ENCODE data around the gene YJU2.

DNA sequence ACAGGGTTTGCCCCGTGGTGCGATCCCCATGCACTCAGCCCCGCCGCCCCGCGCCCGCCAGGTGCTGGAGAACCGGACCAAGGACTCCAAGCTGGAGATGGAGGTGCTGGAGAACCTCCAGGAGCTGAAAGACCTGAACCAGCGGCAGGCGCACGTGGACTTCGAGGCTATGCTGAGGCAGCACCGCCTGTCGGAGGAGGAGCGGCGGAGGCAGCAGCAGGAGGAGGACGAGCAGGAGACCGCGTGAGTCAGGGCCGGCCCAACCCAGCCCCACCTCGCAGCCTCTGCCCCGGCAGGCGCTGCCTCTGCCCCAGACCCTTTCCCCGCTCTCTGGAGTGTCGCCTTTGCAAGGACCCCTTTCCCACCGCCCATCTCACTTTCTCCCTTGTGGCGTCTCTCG is 11.3 kb downstream of the YJU2 start:
- TF ChIP-seq POLR2AphosphoS5 (IDR thresholded peaks at IDR 0.05; ENCODE audit: low read depth, low read length) (no peak), CTCF (IDR thresholded peaks at IDR 0.05; ENCODE audit: control extremely low read depth in 1 of 3, insufficient read depth in 1 of 3, low read depth in 1 of 3, low read length in 3 of 3) (no peak), POLR2A (IDR thresholded peaks at IDR 0.05; ENCODE audit: control extremely low read depth in 1 of 2, low read depth in 2 of 2, low read length in 2 of 2) (no peak), SIN3A (conservative IDR thresholded peaks at IDR 0.05 in 1 of 2, IDR thresholded peaks at IDR 0.05 in 1 of 2; ENCODE audit: low read depth in 1 of 2, low read length in 2 of 2) (no peak), CBX5 (IDR thresholded peaks at IDR 0.05; ENCODE audit: low read depth, low read length) (no peak)
- TF ChIP-seq, protein P1, sequence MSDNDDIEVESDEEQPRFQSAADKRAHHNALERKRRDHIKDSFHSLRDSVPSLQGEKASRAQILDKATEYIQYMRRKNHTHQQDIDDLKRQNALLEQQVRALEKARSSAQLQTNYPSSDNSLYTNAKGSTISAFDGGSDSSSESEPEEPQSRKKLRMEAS (IDR thresholded peaks at IDR 0.05): no peak
